ENCODE results near the gene HOXD10.

Gene HOXD10

GRCh38 chr2:176115883-176116813 lies at the start of gene HOXD10:
TSS of gene HOXD10 (plus strand) at chr2:176116778. CDS start at chr2:176116834, 56 bp downstream.
- no peak within 1 kb of the TSS for H3K4me3 ChIP-seq (ENCODE audit: low read length)
- H2AFZ ChIP-seq (ENCODE audit: low read depth, low read length): no peak within 1 kb of the TSS
- no peaks in the 10 kb centered on the region for H3K9me3 ChIP-seq (ENCODE audit: insufficient read depth, low read length)
- no peak within 1 kb of the TSS for H3K9ac ChIP-seq (ENCODE audit: low read length)
- H3K36me3 ChIP-seq (replicated peaks; ENCODE audit: low read depth, low read length): no peaks in the 10 kb centered on the region
- H3K4me1 ChIP-seq (ENCODE audit: low read length): no peaks in the 10 kb centered on the region
- no peak within 1 kb of the TSS for H3K4me2 ChIP-seq (ENCODE audit: low read length)
- no peaks in the 10 kb centered on the region for H3K79me2 ChIP-seq (ENCODE audit: low read length)
- no peaks in the 10 kb centered on the region for H4K20me1 ChIP-seq (ENCODE audit: insufficient read depth, low read length)
- no peak within 1 kb of the TSS for H3K27ac ChIP-seq (ENCODE audit: low read length)
- TF ChIP-seq CTCF (IDR thresholded peaks at IDR 0.05; ENCODE audit: low read depth, low read length) (no peak), EZH2phosphoT487 (IDR thresholded peaks at IDR 0.05; ENCODE audit: low read depth) (no peak)
- H3K27me3 ChIP-seq (ENCODE audit: low read depth, low read length): no peaks in the 10 kb centered on the region

GRCh38 chr2:176067589-176068418 lies 48.8 kb upstream of the HOXD10 start:
- H3K4me2 ChIP-seq (ENCODE audit: low read length): no peak overlapping the region
- no peak for TF ChIP-seq EZH2phosphoT487 (IDR thresholded peaks at IDR 0.05; ENCODE audit: low read depth)
- no peak for TF ChIP-seq CTCF (IDR thresholded peaks at IDR 0.05; ENCODE audit: low read depth, low read length)
- no peaks in the 10 kb centered on the region for H4K20me1 ChIP-seq (ENCODE audit: insufficient read depth, low read length)
- 0 out of 2 replicates have a peak, but pooled peaks cover 1% of the 10 kb centered on the region for H3K27me3 ChIP-seq (ENCODE audit: low read depth, low read length)
- H2AFZ ChIP-seq (ENCODE audit: low read depth, low read length): no peak overlapping the region
- H3K9me3 ChIP-seq (ENCODE audit: insufficient read depth, low read length): no peaks in the 10 kb centered on the region
- no peak overlapping the region for H3K27ac ChIP-seq (ENCODE audit: low read length)
- H3K9ac ChIP-seq (ENCODE audit: low read length): no peak overlapping the region
- H3K4me1 ChIP-seq (ENCODE audit: low read length): peaks cover 18% of the 10 kb centered on the region
- no peaks in the 10 kb centered on the region for H3K79me2 ChIP-seq (ENCODE audit: low read length)
- H3K4me3 ChIP-seq (ENCODE audit: low read length): no peak overlapping the region
- no peaks in the 10 kb centered on the region for H3K36me3 ChIP-seq (replicated peaks; ENCODE audit: low read depth, low read length)

GRCh38 chr2:176068419-176068832 lies 48.2 kb upstream of the HOXD10 start:
- Histone ChIP-seq H3K9me3 (ENCODE audit: insufficient read depth, low read length) (no peaks in the 10 kb centered on the region), H3K27me3 (ENCODE audit: low read depth, low read length) (no peaks in the 10 kb centered on the region), H3K36me3 (replicated peaks; ENCODE audit: low read depth, low read length) (no peaks in the 10 kb centered on the region), H3K79me2 (ENCODE audit: low read length) (no peaks in the 10 kb centered on the region), H2AFZ (ENCODE audit: low read depth, low read length) (no peak overlapping the region), H4K20me1 (ENCODE audit: insufficient read depth, low read length) (no peaks in the 10 kb centered on the region), H3K4me2 (ENCODE audit: low read length) (no peak overlapping the region), H3K4me1 (ENCODE audit: low read length) (peaks cover 18% of the 10 kb centered on the region), H3K4me3 (ENCODE audit: low read length) (no peak overlapping the region), H3K27ac (ENCODE audit: low read length) (no peak overlapping the region), H3K9ac (ENCODE audit: low read length) (no peak overlapping the region)
- TF ChIP-seq EZH2phosphoT487 (IDR thresholded peaks at IDR 0.05; ENCODE audit: low read depth) (no peak), CTCF (IDR thresholded peaks at IDR 0.05; ENCODE audit: low read depth, low read length) (no peak)

Data from OCI-LY3 (cell line).